DMS153 treated with DMSO at 0.1 percent for 48 hours (cell line): ENCODE measurements around the gene CHST1.

ENCODE experiments used
- DNase-seq: peaks from one replicate; lab custom pipeline; 2025; ENCODE audit not compliant: unreplicated experiment; lab: John Stamatoyannopoulos, UW

CHST1 gene

GRCh38 chr11:45646275-45646927 lies 19.0 kb downstream of the CHST1 start:
- DNase-seq = no peak

GRCh38 chr11:45644981-45645889 lies 20.2 kb downstream of the CHST1 start:
- DNase-seq = no peak

- no peak for DNase-seq
These were observed 21.7 kb downstream of the CHST1 start for GRCh38 chr11:45643598-45644260.

- DNase-seq = no peak
These were observed 23.5 kb downstream of the CHST1 start for GRCh38 chr11:45641961-45642360.

- DNase-seq = no peak
These were observed 27.4 kb downstream of the CHST1 start for GRCh38 chr11:45638051-45638450.

- DNase-seq = no peak
These were observed 29.5 kb downstream of the CHST1 start for GRCh38 chr11:45635907-45636306.

GRCh38 chr11:45625611-45626010 lies 39.8 kb downstream of the CHST1 start:
- no peak for DNase-seq

- DNase-seq = no peak
These were observed 41.3 kb downstream of the CHST1 start for GRCh38 chr11:45624095-45624494.

- DNase-seq = no peak
These were observed 42.6 kb downstream of the CHST1 start for GRCh38 chr11:45622861-45623260.

- no peak for DNase-seq
These were observed 43.1 kb downstream of the CHST1 start for GRCh38 chr11:45622283-45622682.

- DNase-seq = no peak
These were observed 43.8 kb downstream of the CHST1 start for GRCh38 chr11:45621588-45621987.

- no peak for DNase-seq
These were observed 45.2 kb downstream of the CHST1 start for GRCh38 chr11:45620243-45620642.

GRCh38 chr11:45618897-45619296 lies 46.5 kb downstream of the CHST1 start:
- no peak for DNase-seq

- DNase-seq = no peak
These were observed 47.4 kb downstream of the CHST1 start for GRCh38 chr11:45617871-45618601.

- no peak for DNase-seq
These were observed 48.4 kb downstream of the CHST1 start for GRCh38 chr11:45616802-45617549.

- no peak for DNase-seq
These were observed 50.1 kb downstream of the CHST1 start for GRCh38 chr11:45615182-45615792.

GRCh38 chr11:45614196-45614828 lies 51.1 kb downstream of the CHST1 start:
- DNase-seq = no peak

GRCh38 chr11:45610627-45611026 lies 54.8 kb downstream of the CHST1 start:
- DNase-seq = no peak

GRCh38 chr11:45609902-45610301 lies 55.5 kb downstream of the CHST1 start:
- no peak for DNase-seq

- no peak for DNase-seq
These were observed 56.1 kb downstream of the CHST1 start for GRCh38 chr11:45609337-45609736.
